Activated T-helper 2 cell treated with anti-CD3 and anti-CD28 coated beads, Interferon-gamma antibody, Interleukin-2, Interleukin-4, amounts not matched to agents 10 μg/mL and 5 μg/mL and 100 μg/mL, durations not matched to agents 14 hours and 24 hours and 36 hours (primary cell): Measurements from ENCODE around the gene RASSF10. TPM values are rescaled to one million over a fixed set of nuclear protein-coding genes. Genes with fewer than 3 reads are reported as not detected.

ENCODE experiments used
- DNase-seq: peaks from one replicate; pipeline ENCODE4 v3.0.0; 2021; ENCODE audit warnings: low spot score
- H3K27ac Mint-ChIP-seq: one replicate; pipeline ENCODE4 v1.8.0; 2021; ENCODE audit warnings: mixed read lengths
- H3K27me3 Mint-ChIP-seq: one replicate; pipeline ENCODE4 v1.8.0; 2021; ENCODE audit warnings: low read depth, mixed read lengths
- H3K36me3 Mint-ChIP-seq: one replicate; pipeline ENCODE4 v1.8.0; 2021; ENCODE audit warnings: low read depth, mixed read lengths
- H3K4me1 Mint-ChIP-seq: one replicate; pipeline ENCODE4 v1.8.0; 2021; ENCODE audit warnings: low read depth, mixed read lengths
- H3K4me3 Mint-ChIP-seq: one replicate; pipeline ENCODE4 v1.8.0; 2021; ENCODE audit warnings: low read depth, mild to moderate bottlenecking, moderate library complexity, mixed read lengths
- H3K9me3 Mint-ChIP-seq: one replicate; pipeline ENCODE4 v1.8.0; 2021; ENCODE audit warnings: mixed read lengths
- intact Hi-C: fragments of 100-400 bp; cut with micrococcal nuclease; formaldehyde crosslinking; loops from one replicate; pipeline ENCODE4 v1.15.1; 2023
- total RNA-seq: library from RNA; stranded (reverse); gene quantifications from 2 replicates; pipeline ENCODE4 v1.2.3, GENCODE V29; 2022

RASSF10 gene
- total RNA-seq, 1 donor from 2014 or later = not detected

DNA sequence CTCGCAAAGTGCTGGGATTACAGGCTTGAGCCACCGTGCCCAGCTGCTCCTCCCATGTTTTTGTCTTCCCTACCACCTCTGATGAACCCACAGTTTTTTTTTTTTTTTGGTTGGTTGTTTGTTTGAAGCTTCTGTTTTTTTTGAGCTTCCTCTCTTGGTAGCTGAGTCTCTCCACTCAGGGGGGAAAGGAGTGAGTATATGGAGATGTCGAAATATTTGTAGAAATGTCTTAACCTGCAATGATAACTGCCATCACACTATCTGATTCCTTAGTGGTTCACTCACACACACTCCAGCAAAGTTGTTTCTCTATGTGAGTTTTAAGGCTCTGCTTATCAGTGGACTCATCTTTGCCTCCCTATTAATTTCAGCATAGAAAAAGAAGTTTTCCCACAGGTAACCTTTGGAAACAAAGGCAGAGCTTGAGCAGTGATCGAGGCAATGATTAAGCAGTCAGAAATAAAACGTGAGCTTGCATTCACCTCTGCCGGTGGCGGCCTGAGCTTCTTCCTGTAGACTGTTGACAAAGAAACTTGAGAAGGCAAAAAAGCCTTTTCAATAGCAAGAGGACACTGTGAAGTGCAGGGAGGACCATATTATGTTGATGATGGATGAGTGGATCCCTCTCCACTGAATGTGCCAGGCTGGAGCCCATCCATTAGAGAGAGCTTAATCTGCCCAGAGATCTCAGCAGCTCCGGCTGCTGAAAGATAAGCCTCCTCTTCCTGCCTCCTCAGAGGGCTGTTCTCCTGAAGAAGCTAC, 29.0 kb upstream of the RASSF10 start:
- Mint-ChIP-seq H3K27ac (no peak overlapping the region), H3K36me3 (no peaks in the 10 kb centered on the region), H3K9me3 (no peaks in the 10 kb centered on the region), H3K4me3 (no peak overlapping the region), H3K4me1 (no peaks in the 10 kb centered on the region), H3K27me3 (peaks cover 11% of the 10 kb centered on the region)
- intact Hi-C loops = no loop called here
- no peak for DNase-seq

DNA sequence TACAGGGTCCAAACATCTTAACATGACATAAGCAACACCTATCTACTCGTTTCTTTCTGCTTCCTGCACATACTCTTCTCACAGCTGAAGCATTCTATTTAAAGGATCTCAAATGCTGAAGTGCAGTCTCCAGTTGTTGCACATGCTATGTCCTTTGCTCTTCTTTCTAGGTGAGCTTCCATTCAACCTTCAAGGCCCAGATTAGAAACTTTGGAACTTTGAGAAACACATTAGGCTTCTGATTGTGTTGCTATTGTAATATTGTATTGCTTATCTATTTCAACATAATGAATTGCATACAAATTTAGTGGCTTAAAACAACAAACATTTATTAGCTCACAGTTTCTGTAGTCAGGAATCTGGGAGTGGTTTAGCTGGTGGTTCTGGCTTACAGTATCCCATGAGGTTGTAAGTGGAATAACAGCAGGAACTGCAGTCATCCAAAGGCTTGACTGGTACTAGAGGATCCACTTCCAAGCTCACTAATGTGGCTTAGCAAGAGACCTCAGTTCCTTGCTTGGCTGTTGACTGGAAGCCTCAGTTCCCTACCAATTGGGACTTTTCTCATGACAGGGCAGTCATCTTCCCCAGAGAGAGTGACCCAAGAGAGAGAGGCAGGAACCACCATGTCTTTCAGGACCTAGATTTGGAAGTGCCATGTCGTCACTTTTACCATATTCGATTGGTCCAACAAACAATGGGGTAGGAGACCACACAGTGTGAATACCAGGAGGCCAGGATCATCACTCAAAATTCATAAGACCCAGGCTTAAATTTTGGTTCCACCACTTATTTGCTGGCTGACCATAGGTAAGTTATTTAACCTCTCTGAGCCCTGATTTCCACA, 27.2 kb upstream of the RASSF10 start:
- Mint-ChIP-seq H3K27me3 (peaks cover 14% of the 10 kb centered on the region), H3K9me3 (no peaks in the 10 kb centered on the region), H3K36me3 (no peaks in the 10 kb centered on the region), H3K4me1 (no peaks in the 10 kb centered on the region), H3K4me3 (no peak overlapping the region), H3K27ac (no peak overlapping the region)
- intact Hi-C loops = no loop called here
- DNase-seq = no peak

DNA sequence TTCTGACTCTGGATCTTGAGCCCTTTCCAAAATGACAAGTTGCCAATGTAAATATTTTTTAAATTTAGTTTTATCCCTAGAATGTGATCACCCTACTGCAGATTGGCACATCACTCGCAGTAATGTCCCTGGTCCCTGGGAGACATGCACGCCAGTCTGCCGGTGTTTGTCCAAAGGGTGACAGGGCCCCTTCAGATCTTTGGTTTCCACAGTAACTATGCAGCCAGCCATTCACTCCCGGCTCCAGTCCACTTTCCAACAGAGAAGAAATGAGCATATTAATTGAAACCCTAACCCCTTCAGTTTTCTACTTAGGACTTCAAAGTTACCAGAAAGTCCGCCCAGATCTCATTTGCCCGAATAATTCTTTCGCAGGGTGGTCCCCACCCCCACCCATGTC, 25.8 kb upstream of the RASSF10 start:
- intact Hi-C loops = no loop called here
- Mint-ChIP-seq H3K4me1 (no peaks in the 10 kb centered on the region), H3K9me3 (no peaks in the 10 kb centered on the region), H3K36me3 (no peaks in the 10 kb centered on the region), H3K4me3 (no peak overlapping the region), H3K27ac (no peak overlapping the region), H3K27me3 (peaks cover 12% of the 10 kb centered on the region)
- no peak for DNase-seq

DNA sequence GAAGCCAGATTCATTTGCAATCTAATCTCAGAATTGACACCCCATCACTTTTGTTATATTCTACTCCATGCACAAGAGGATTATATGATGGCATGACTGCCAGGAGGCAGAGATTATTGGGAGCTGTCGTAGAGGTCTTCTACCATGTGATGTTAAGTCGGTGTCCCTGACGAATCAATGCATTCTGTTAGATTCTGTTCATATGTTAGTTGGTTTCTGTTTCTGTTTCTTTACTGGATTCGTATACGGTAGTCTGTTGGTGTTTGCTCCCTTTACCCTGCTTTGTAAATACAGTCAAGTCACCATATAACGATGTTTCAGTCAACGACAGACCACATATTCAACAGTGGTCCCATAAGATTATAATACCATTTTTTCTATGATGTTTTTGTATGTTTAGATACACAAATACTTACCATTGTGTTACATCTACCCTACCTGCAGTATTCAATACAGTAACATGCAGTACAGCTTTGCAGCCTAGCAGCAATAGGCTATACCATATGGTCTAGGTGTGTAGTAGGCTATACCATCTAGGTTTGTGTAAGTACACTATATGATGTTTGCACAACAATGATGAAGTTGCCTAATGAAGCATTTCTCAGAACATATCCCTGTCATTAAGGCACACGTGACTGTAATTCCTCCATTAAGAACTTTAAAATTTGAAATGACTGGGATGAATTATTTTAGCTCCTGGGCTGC, 22.8 kb upstream of the RASSF10 start:
- Mint-ChIP-seq H3K36me3 (no peaks in the 10 kb centered on the region), H3K27me3 (peaks cover 10% of the 10 kb centered on the region), H3K27ac (no peak overlapping the region), H3K4me3 (no peak overlapping the region), H3K9me3 (no peaks in the 10 kb centered on the region), H3K4me1 (no peaks in the 10 kb centered on the region)
- no peak for DNase-seq
- intact Hi-C loops = no loop called here

DNA sequence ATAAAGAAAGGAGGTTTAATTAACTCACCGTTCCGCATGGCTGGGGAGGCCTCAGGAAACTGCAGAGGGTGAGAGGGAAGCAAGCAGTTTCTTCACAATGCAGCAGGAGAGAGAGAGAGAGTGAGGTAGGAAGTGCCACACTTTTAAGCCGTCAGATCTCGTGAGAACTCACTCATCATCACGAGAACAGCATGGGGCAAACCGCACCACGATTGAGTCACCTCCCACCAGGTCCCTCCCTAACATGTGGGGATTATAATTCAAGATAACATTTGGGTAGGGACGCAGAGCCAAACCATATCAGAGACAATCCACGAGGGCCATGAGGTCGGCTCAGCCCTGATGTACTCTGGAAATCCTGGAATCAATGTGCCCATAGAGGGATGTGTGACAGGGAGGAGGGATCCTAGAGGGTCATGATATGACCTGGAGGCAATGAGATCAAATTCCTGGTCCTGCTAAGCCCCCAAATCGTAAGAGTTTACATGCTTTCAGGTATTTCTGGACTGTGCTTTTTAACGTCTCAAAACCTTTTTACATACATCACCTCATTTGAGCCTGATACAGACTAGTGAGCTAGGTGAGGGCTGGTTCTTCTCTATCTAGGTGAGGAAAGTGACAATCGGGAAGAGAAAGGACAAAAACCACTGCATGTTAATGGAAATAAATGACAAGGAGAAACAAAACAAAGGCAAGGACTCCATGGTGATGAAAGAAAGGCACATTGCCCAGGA, 19.5 kb upstream of the RASSF10 start:
- H3K9me3 Mint-ChIP-seq = no peaks in the 10 kb centered on the region
- H3K4me3 Mint-ChIP-seq = no peak overlapping the region
- no peaks in the 10 kb centered on the region for H3K4me1 Mint-ChIP-seq
- intact Hi-C loops = no loop called here
- H3K36me3 Mint-ChIP-seq = no peaks in the 10 kb centered on the region
- no peak for DNase-seq
- H3K27ac Mint-ChIP-seq = no peak overlapping the region
- peaks cover 8% of the 10 kb centered on the region for H3K27me3 Mint-ChIP-seq

DNA sequence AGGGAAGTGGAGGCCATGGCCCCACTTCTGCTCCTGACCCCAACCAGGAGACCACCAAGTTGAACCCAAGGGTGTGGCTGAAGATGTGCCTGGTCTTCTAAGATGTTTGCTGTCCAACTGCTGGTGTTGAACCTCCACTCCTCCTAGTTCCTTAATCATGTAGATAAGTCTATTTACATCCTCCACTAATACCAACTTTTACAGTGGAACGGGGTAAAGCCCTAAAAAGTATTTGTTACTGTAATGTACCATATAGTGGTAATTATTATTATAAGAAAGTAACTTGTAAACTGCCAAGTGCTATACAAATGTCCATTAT, 19.0 kb upstream of the RASSF10 start:
- DNase-seq = no peak
- no peaks in the 10 kb centered on the region for H3K4me1 Mint-ChIP-seq
- H3K27ac Mint-ChIP-seq = no peak overlapping the region
- H3K4me3 Mint-ChIP-seq = no peak overlapping the region
- intact Hi-C loops = no loop called here
- peaks cover 8% of the 10 kb centered on the region for H3K27me3 Mint-ChIP-seq
- no peaks in the 10 kb centered on the region for H3K36me3 Mint-ChIP-seq
- no peaks in the 10 kb centered on the region for H3K9me3 Mint-ChIP-seq

DNA sequence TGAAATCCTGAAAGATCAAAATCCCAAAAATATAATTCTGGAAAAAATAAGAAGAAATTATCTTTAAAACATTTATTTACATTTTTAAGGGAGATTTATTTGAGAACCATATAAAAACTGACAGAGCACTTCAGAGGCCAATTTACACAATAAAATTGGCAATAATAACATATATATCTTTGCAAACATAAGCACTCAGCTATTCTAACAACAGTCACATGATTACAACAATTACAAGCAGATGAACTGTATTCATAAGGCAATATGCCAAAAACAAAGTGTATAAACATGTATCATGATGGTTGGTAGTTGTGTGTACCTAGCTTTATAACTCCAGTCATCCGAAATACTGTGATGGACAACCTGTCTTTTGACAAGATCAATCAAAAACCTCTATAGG, 17.7 kb upstream of the RASSF10 start:
- Mint-ChIP-seq H3K27me3 (peaks cover 5% of the 10 kb centered on the region), H3K4me3 (no peak overlapping the region), H3K36me3 (no peaks in the 10 kb centered on the region), H3K9me3 (no peaks in the 10 kb centered on the region), H3K4me1 (no peaks in the 10 kb centered on the region), H3K27ac (no peak overlapping the region)
- DNase-seq = no peak
- intact Hi-C loops = no loop called here

DNA sequence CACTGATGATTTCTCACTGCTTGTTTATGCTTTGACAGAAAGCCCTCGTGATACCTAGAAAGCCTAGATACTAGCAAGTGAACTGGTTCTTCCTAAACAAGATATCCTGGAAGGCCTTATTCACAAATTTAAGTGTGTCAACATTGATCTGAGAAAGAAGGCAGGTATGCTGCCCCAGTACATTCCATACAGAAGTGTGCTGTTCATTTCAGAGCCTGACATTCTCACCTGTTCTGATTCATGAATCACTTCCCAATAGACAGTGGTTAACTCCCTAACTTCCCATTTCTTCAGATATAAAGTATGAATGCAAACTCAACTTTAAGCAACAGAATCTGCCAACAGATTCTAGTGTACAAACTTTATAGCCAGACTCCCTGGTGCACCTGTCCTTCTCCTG, 15.5 kb upstream of the RASSF10 start:
- peaks cover 6% of the 10 kb centered on the region for H3K27me3 Mint-ChIP-seq
- intact Hi-C loops = no loop called here
- H3K9me3 Mint-ChIP-seq = no peaks in the 10 kb centered on the region
- no peaks in the 10 kb centered on the region for H3K4me1 Mint-ChIP-seq
- DNase-seq = no peak
- H3K4me3 Mint-ChIP-seq = no peak overlapping the region
- H3K27ac Mint-ChIP-seq = no peak overlapping the region
- no peaks in the 10 kb centered on the region for H3K36me3 Mint-ChIP-seq

DNA sequence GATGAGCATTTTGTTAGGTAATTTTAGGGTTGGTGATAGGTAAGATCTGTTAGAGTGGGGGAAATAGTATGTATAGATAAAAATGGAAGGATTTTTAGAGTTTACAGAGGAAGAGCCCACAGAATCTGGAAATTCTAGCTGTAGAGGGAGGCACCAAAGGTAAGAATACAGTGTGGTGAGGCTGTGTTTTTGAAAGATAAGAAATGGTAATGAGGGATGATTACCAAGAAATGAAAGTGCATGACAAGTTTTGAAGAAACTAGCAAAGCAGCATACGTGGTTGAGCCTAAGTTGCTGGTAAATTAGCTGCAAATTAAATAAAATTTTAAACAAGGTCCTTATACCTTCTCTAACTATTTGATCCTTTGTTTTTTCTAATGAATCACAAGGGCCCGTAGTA, 14.6 kb upstream of the RASSF10 start:
- intact Hi-C loops = no loop called here
- DNase-seq = no peak
- Mint-ChIP-seq H3K9me3 (no peaks in the 10 kb centered on the region), H3K4me1 (no peaks in the 10 kb centered on the region), H3K27me3 (peaks cover 6% of the 10 kb centered on the region), H3K27ac (no peak overlapping the region), H3K36me3 (no peaks in the 10 kb centered on the region), H3K4me3 (no peak overlapping the region)

DNA sequence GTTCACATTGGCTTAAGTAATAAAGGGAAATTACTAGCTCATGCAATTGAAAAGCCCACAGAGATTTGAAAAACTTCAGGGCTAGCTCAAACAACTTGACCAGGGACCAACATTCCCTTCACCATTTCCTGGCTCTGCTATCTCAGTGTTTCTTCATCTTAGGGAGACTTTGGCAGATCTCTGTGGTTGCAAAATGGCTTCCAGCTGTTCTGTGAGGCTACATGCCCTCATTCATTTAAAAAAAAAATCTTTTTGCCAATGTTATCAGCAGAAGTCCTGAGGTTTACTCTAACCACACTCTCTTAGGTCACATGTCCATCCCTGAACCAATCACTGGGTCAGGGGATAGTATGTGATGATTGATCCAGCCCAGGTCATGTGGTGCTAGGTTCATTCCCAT, 13.9 kb upstream of the RASSF10 start:
- DNase-seq = no peak
- H3K4me1 Mint-ChIP-seq = no peaks in the 10 kb centered on the region
- no peaks in the 10 kb centered on the region for H3K36me3 Mint-ChIP-seq
- intact Hi-C loops = no loop called here
- H3K27ac Mint-ChIP-seq = no peak overlapping the region
- H3K27me3 Mint-ChIP-seq = peaks cover 6% of the 10 kb centered on the region
- no peak overlapping the region for H3K4me3 Mint-ChIP-seq
- H3K9me3 Mint-ChIP-seq = no peaks in the 10 kb centered on the region

DNA sequence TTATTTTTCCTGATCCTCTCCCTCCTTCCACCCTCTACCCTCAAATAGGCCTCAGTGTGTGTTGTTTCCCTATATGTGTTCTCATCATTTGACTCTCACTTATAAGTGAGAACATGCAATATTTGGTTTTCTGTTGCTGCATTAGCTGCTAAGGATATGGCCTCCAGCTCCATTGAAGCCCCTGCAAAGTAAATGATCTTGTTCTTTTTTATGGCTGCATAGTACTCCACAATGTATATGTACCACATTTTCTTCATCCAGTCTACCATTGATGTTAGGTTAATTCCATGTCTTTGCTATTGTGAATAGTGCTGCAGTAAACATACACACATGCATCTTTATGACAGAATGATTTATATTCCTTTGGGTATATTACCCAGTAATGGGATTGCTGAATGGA, 13.3 kb upstream of the RASSF10 start:
- no peak overlapping the region for H3K4me3 Mint-ChIP-seq
- H3K9me3 Mint-ChIP-seq = no peaks in the 10 kb centered on the region
- H3K27me3 Mint-ChIP-seq = peaks cover 6% of the 10 kb centered on the region
- no peaks in the 10 kb centered on the region for H3K4me1 Mint-ChIP-seq
- intact Hi-C loops = no loop called here
- H3K36me3 Mint-ChIP-seq = no peaks in the 10 kb centered on the region
- H3K27ac Mint-ChIP-seq = no peak overlapping the region
- no peak for DNase-seq

DNA sequence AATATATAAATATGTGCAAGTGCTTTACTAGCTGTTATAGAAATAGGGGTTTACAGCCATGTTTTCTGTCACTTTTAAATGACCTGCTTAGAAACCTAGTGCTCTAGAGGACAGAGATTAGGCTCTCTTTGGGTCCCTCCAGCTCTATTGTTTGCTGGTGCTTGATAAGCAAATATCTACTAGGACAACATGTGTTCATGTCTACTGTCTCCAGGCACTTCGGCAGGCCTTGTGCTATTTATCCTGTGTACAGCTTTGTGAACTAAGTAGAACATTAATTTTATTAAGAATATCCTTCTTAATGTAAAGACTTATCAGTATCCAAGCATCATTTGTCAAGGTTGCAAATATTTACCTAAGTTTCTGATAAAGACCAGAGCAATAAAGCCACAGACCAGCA, 11.9 kb upstream of the RASSF10 start:
- no peaks in the 10 kb centered on the region for H3K4me1 Mint-ChIP-seq
- DNase-seq = no peak
- H3K36me3 Mint-ChIP-seq = no peaks in the 10 kb centered on the region
- no peak overlapping the region for H3K27ac Mint-ChIP-seq
- intact Hi-C loops = no loop called here
- H3K4me3 Mint-ChIP-seq = no peak overlapping the region
- H3K9me3 Mint-ChIP-seq = no peaks in the 10 kb centered on the region
- H3K27me3 Mint-ChIP-seq = peaks cover 7% of the 10 kb centered on the region
